OCI-LY1 (cell line): ENCODE data around the gene SMAP1.

ENCODE experiments used
- CTCF ChIP-seq: fragments of 200-600 bp; sonication (generic), shearing (Covaris generic); IDR thresholded peaks from 2 replicates; pipeline ENCODE4 v1.5.1; 2017; ENCODE audit warnings: mild to moderate bottlenecking, antibody characterized with exemption, low read length, moderate library complexity, mixed read lengths
- EZH2 ChIP-seq: fragments of 200-600 bp; sonication (generic), shearing (Covaris generic); IDR thresholded peaks from 2 replicates; pipeline ENCODE4 v1.8.0; 2017; ENCODE audit warnings: borderline replicate concordance, mixed run types, mild to moderate bottlenecking, antibody characterized with exemption, low read length, moderate library complexity, mixed read lengths

DNA sequence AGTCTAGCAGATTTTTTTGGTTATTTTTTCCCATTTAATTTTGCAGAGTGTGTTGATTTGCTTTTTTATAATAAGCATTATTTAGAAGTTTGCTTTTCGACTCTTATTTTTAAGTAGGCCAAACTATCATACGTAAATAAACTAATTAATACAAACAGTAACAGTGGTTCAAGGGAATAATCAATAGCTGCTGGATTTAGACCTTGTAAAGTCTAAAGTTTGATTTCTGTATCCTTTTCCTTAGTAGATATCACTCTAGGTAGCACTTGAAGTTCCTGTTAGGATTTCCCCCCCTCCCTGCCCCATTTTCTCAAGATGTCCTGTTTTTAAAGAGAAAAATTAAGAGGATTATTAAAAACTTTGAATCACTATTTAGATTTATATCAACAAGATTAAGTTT is 153.1 kb downstream of the SMAP1 start:
- no peak for TF ChIP-seq CTCF
- TF ChIP-seq EZH2 = no peak
